GM12864 (cell line): Measurements from ENCODE around the gene AGAP3.
A peak's percentile ranks its signal among the peaks of the same experiment; 100 is the strongest.

ENCODE experiments used
- DNase-seq: peaks from one replicate; pipeline ENCODE4 v3.0.0-alpha.2; 2011; ENCODE audit warnings: low read depth
- H3K4me3 ChIP-seq: 2 replicates; pipeline ENCODE4 v1.5.1; 2011; ENCODE audit warnings: mild to moderate bottlenecking, low read depth, low read length, control low read depth
- CTCF ChIP-seq: IDR thresholded peaks from 2 replicates; pipeline ENCODE4 v1.5.1; 2011; ENCODE audit warnings: low read depth, mild to moderate bottlenecking, moderate library complexity, low read length, control low read depth, inconsistent platforms; ENCODE audit errors: missing control alignments

The AGAP3 gene

GRCh38 chr7:151107882-151108281 is 21.6 kb downstream of the AGAP3 start:
- no peak for TF ChIP-seq CTCF
- DNase-seq: no peak
- no peak overlapping the region for H3K4me3 ChIP-seq

- no peak overlapping the region for H3K4me3 ChIP-seq
- DNase-seq: no peak
- TF ChIP-seq CTCF: no peak
Observed at GRCh38 chr7:151109094-151110048, 23.1 kb downstream of the AGAP3 start.

- DNase-seq: no peak
- no peak for TF ChIP-seq CTCF
- no peak overlapping the region for H3K4me3 ChIP-seq
Observed at GRCh38 chr7:151110236-151110940, 24.1 kb downstream of the AGAP3 start.

- DNase-seq: no peak
Observed at GRCh38 chr7:151110941-151111645, 24.8 kb downstream of the AGAP3 start.

GRCh38 chr7:151113344-151114150 is 27.3 kb downstream of the AGAP3 start:
- no peak for DNase-seq
- H3K4me3 ChIP-seq: no peak overlapping the region
- TF ChIP-seq CTCF: no peak

More at GRCh38 chr7:151110941-151111645, 24.8 kb downstream of the AGAP3 start:
- no peak overlapping the region for H3K4me3 ChIP-seq
- TF ChIP-seq CTCF: peak; percentile 86
